H9 (cell line): ENCODE measurements around the gene LTB4R. TPM values are rescaled to one million over a fixed set of nuclear protein-coding genes. Genes with fewer than 3 reads are reported as not detected.

Experiments used
- DNase-seq: peaks from one replicate; pipeline ENCODE4 v3.0.0-alpha.2; 2017
- H2AFZ ChIP-seq: one replicate; pipeline ENCODE4 v1.6.1; 2013; ENCODE audit warnings: mild to moderate bottlenecking, low read length, control low read depth, moderate library complexity
- H2AK5ac ChIP-seq: 2 replicates; pipeline ENCODE4 v1.6.1; 2013; ENCODE audit warnings: low read length, control low read depth, mixed read lengths; ENCODE audit not compliant: insufficient read length
- H2BK120ac ChIP-seq: one replicate; pipeline ENCODE4 v1.6.1; 2013; ENCODE audit warnings: low read depth, mild to moderate bottlenecking, low read length, control low read depth, inconsistent platforms; ENCODE audit not compliant: poor library complexity, severe bottlenecking
- H2BK12ac ChIP-seq: 2 replicates; pipeline ENCODE4 v1.6.1; 2013; ENCODE audit warnings: low read length, control low read depth, mixed read lengths, low read depth; ENCODE audit not compliant: insufficient read length
- H2BK15ac ChIP-seq: 2 replicates; pipeline ENCODE4 v1.6.1; 2013; ENCODE audit warnings: low read depth, low read length, control low read depth
- H2BK20ac ChIP-seq: one replicate; pipeline ENCODE4 v1.6.1; 2013; ENCODE audit warnings: low read depth, mild to moderate bottlenecking, low read length, control low read depth, inconsistent platforms; ENCODE audit not compliant: poor library complexity, severe bottlenecking
- H2BK5ac ChIP-seq: 2 replicates; pipeline ENCODE4 v1.6.1; 2013; ENCODE audit warnings: low read length, control low read depth, mixed read lengths; ENCODE audit not compliant: insufficient read length
- H3K14ac ChIP-seq: 2 replicates; pipeline ENCODE4 v1.6.1; 2013; ENCODE audit warnings: low read length, control low read depth; ENCODE audit not compliant: insufficient read depth
- H3K18ac ChIP-seq: 2 replicates; pipeline ENCODE4 v1.6.1; 2013; ENCODE audit warnings: low read depth, mild to moderate bottlenecking, mixed read lengths, low read length, control low read depth; ENCODE audit not compliant: insufficient read length
- H3K23ac ChIP-seq: 2 replicates; pipeline ENCODE4 v1.6.1; 2013; ENCODE audit warnings: low read length, control low read depth, mixed read lengths, low read depth; ENCODE audit not compliant: insufficient read length
- H3K23me2 ChIP-seq: 2 replicates; pipeline ENCODE4 v1.6.1; 2013; ENCODE audit warnings: low read depth, mild to moderate bottlenecking, mixed read lengths, low read length, control low read depth; ENCODE audit not compliant: insufficient read length, poor library complexity, severe bottlenecking
- H3K27ac ChIP-seq: 2 replicates; pipeline ENCODE4 v1.5.1; 2013; ENCODE audit warnings: low read length, control low read depth, mixed read lengths, low read depth; ENCODE audit not compliant: insufficient read length
- H3K27me3 ChIP-seq: 2 replicates; pipeline ENCODE4 v1.6.1; 2013; ENCODE audit warnings: low read length, control low read depth, inconsistent platforms; ENCODE audit not compliant: insufficient read depth
- H3K4ac ChIP-seq: 2 replicates; pipeline ENCODE4 v1.6.1; 2013; ENCODE audit warnings: low read depth, mild to moderate bottlenecking, control low read depth, inconsistent platforms, low read length, moderate library complexity
- H3K4me1 ChIP-seq: 2 replicates; pipeline ENCODE4 v1.6.1; 2013; ENCODE audit warnings: low read length, control low read depth, inconsistent platforms; ENCODE audit not compliant: insufficient read depth
- H3K4me2 ChIP-seq: 2 replicates; pipeline ENCODE4 v1.6.1; 2013; ENCODE audit warnings: low read length, control low read depth, mixed read lengths; ENCODE audit not compliant: insufficient read length, insufficient read depth
- H3K56ac ChIP-seq: 2 replicates; pipeline ENCODE4 v1.6.1; 2013; ENCODE audit warnings: low read depth, mild to moderate bottlenecking, mixed read lengths, low read length, control low read depth; ENCODE audit not compliant: insufficient read length
- H3K79me1 ChIP-seq: 2 replicates; pipeline ENCODE4 v1.6.1; 2013; ENCODE audit warnings: low read depth, mild to moderate bottlenecking, moderate library complexity, low read length, control low read depth, inconsistent platforms; ENCODE audit not compliant: insufficient read depth, poor library complexity, severe bottlenecking
- H3K79me2 ChIP-seq: 2 replicates; pipeline ENCODE4 v1.6.1; 2013; ENCODE audit warnings: low read length, control low read depth, inconsistent platforms; ENCODE audit not compliant: insufficient read depth
- H3K9ac ChIP-seq: 2 replicates; pipeline ENCODE4 v1.6.1; 2013; ENCODE audit warnings: low read length, control low read depth, mixed read lengths; ENCODE audit not compliant: insufficient read length; ENCODE audit errors: extremely low read depth
- H3K9me3 ChIP-seq: one replicate; pipeline ENCODE4 v1.6.1; 2013; ENCODE audit warnings: low read depth, low read length, inconsistent platforms; ENCODE audit not compliant: control insufficient read depth
- H3T11ph ChIP-seq: one replicate; pipeline ENCODE4 v1.6.1; 2013; ENCODE audit warnings: mild to moderate bottlenecking, low read length, control low read depth, inconsistent platforms
- H4K20me1 ChIP-seq: one replicate; pipeline ENCODE4 v1.6.1; 2013; ENCODE audit not compliant: control insufficient read depth, insufficient read length, insufficient read depth
- H4K5ac ChIP-seq: 2 replicates; pipeline ENCODE4 v1.6.1; 2013; ENCODE audit warnings: low read depth, mild to moderate bottlenecking, mixed read lengths, low read length, control low read depth; ENCODE audit not compliant: insufficient read length
- H4K8ac ChIP-seq: replicated peaks from 2 replicates; pipeline ENCODE4 v1.6.1; 2013; ENCODE audit warnings: low read length, control low read depth, mixed read lengths, low read depth; ENCODE audit not compliant: insufficient read length
- H4K91ac ChIP-seq: 2 replicates; pipeline ENCODE4 v1.6.1; 2013; ENCODE audit warnings: low read depth, mild to moderate bottlenecking, moderate library complexity, mixed read lengths, low read length, control low read depth; ENCODE audit not compliant: insufficient read length
- H3K27ac Mint-ChIP-seq, 3 experiments: 2 replicates in 2 of 3; 3 replicates in 1 of 3; pipeline ENCODE4 v1.8.0; 2020 to 2021; ENCODE audit warnings: mixed read lengths in 3 of 3, mild to moderate bottlenecking in 1 of 3, moderate library complexity in 1 of 3
- H3K27me3 Mint-ChIP-seq: 2 replicates; pipeline ENCODE4 v1.8.0; 2021; ENCODE audit warnings: low read depth, mild to moderate bottlenecking, moderate library complexity, mixed read lengths
- H3K36me3 Mint-ChIP-seq, 3 experiments: 2 replicates in 2 of 3; 3 replicates in 1 of 3; pipeline ENCODE4 v1.8.0; 2020 to 2021; ENCODE audit warnings: low read depth in 3 of 3, mixed read lengths in 3 of 3; ENCODE audit not compliant: insufficient read depth in 1 of 3
- H3K4me1 Mint-ChIP-seq, 2 experiments: 2 replicates each; pipeline ENCODE4 v1.8.0; 2020; ENCODE audit warnings: mixed read lengths in 2 of 2
- H3K4me3 Mint-ChIP-seq, 2 experiments: 2 replicates in 1 of 2; 3 replicates in 1 of 2; pipeline ENCODE4 v1.8.0; 2020 to 2021; ENCODE audit warnings: mild to moderate bottlenecking in 2 of 2, mixed read lengths in 2 of 2, moderate library complexity in 1 of 2
- H3K9me3 Mint-ChIP-seq, 2 experiments: 2 replicates in 1 of 2; 3 replicates in 1 of 2; pipeline ENCODE4 v1.8.0; 2020; ENCODE audit warnings: mild to moderate bottlenecking in 2 of 2, mixed read lengths in 2 of 2, moderate library complexity in 1 of 2
- CTCF ChIP-seq: fragments of 200-600 bp; sonication (generic); conservative IDR thresholded peaks from 3 replicates; pipeline ENCODE4 v1.8.0; 2021; ENCODE audit warnings: antibody characterized with exemption, mild to moderate bottlenecking
- WGBS: extraction: QIAGEN DNeasy Blood & Tissue Kit; methylation state at CpG from one replicate; pipeline ENCODE4 v1.1.7; 2013; ENCODE audit warnings: missing lambda C conversion rate, low lambda C conversion rate, mixed read lengths; ENCODE audit not compliant: insufficient read length; ENCODE audit errors: extremely low coverage; 5-methylcytosine and 5-hydroxymethylcytosine counted together
- total RNA-seq: library from RNA; stranded (reverse); gene quantifications from 2 replicates; pipeline ENCODE4 v1.2.1, GENCODE V29; 2021

LTB4R gene
- total RNA-seq, 1 experiment from 2014 or later: 8.9 TPM

GRCh38 chr14:24315243-24315806 lies 4.0 kb downstream of the LTB4R start:
- no peak overlapping the region for H2BK20ac ChIP-seq
- H3K36me3 Mint-ChIP-seq: peaks cover under 1 to 5% (median under 1%) of the 10 kb centered on the region in 3 experiments; a peak in 5 of 7 replicates
- H3K9me3 Mint-ChIP-seq: no peaks in the 10 kb centered on the region
- no peaks in the 10 kb centered on the region for H3K79me1 ChIP-seq
- no peaks in the 10 kb centered on the region for H4K20me1 ChIP-seq
- H3T11ph ChIP-seq: no peak overlapping the region
- H4K8ac ChIP-seq: no peak overlapping the region
- H2BK12ac ChIP-seq: no peak overlapping the region
- DNase-seq: no peak
- no peak overlapping the region for H2AFZ ChIP-seq
- H3K56ac ChIP-seq: no peak overlapping the region
- H4K5ac ChIP-seq: no peak overlapping the region
- no peak overlapping the region for H2BK15ac ChIP-seq
- no peak overlapping the region for H3K23ac ChIP-seq
- no CpG with 5 or more reads among the region's 10 CpGs for WGBS
- no peak overlapping the region for H3K18ac ChIP-seq
- H2BK5ac ChIP-seq: no peak overlapping the region
- no peak overlapping the region for H3K9ac ChIP-seq
- peaks cover 44% of the 10 kb centered on the region for H3K27me3 Mint-ChIP-seq
- H3K4me2 ChIP-seq: no peak overlapping the region
- H3K27me3 ChIP-seq: peaks cover 2% of the 10 kb centered on the region; the same call in 1 of the 2 replicates
- no peaks in the 10 kb centered on the region for H3K79me2 ChIP-seq
- H3K27ac Mint-ChIP-seq: no peak overlapping the region
- no peaks in the 10 kb centered on the region for H3K4me1 ChIP-seq
- no peak overlapping the region for H2AK5ac ChIP-seq
- H3K4me1 Mint-ChIP-seq: no peaks in the 10 kb centered on the region
- no peaks in the 10 kb centered on the region for H3K9me3 ChIP-seq
- no peak overlapping the region for H2BK120ac ChIP-seq
- no peak overlapping the region for H4K91ac ChIP-seq
- H3K23me2 ChIP-seq: no peaks in the 10 kb centered on the region
- no peak for TF ChIP-seq CTCF
- H3K4me3 Mint-ChIP-seq: no peak overlapping the region
- H3K14ac ChIP-seq: no peak overlapping the region
- H3K4ac ChIP-seq: no peak overlapping the region
- no peak overlapping the region for H3K27ac ChIP-seq
